ENCODE measurements around the gene TMCC2.

The TMCC2 gene

GRCh38 chr1:205224736-205225135, 3.0 kb upstream of the TMCC2 start:
- ChIA-PET CTCF (interaction anchor here (25.0 kb wide), 1 partner anchor 27 kb away, joined by 743 read pairs; no protein-coding TSS in a partner anchor), POLR2A (no interaction called here)
- no peak for DNase-seq (ENCODE audit: extremely low spot score)
- TF ChIP-seq CTCF (IDR thresholded peaks at IDR 0.05; ENCODE audit: control extremely low read depth, extremely low read depth, low read depth, missing control alignments): no peak

- ChIA-PET CTCF (interaction anchor here (25.0 kb wide), 1 partner anchor 26 kb away, joined by 743 read pairs; no protein-coding TSS in a partner anchor), POLR2A (no interaction called here)
- DNase-seq (ENCODE audit: extremely low spot score): no peak
- no peak for TF ChIP-seq CTCF (IDR thresholded peaks at IDR 0.05; ENCODE audit: control extremely low read depth, extremely low read depth, low read depth, missing control alignments)
Measured at GRCh38 chr1:205225901-205226765, 1.6 kb upstream of the TMCC2 start.

DNA sequence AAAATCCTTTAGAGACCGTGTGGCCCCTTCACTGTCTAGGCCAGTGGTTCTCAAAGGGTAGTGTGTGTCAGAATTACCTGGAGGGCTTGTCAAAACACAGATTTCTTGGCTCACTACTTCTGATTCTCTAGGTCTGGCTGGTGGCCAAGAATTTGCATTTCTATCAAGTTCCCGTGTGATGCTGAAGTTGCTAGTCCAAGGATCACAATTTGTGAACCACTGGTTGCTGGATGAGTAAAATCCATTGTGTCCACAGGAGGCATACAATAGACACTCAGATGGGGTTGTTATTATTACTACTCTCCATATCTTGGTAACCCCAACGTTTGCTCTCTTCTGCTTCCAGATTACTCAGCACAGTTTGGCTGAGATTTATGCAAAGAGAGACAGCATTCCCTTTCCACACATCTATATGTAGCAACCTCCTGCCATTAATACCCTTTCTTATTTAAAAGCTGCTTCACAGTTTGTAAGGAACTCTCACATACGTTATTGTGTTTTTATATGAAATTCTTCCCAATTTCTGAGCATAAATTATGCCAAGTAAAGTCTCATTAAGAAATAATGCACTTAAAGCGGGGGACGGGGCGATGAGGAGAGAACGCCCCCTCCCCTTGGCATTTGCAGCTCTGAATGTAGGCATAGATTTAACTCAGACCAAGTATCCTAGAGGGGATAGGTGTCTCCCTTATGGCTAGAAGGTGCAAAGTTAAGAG, 720 bp upstream of the TMCC2 start:
- ChIA-PET CTCF (interaction anchor here (0.9 to 25.0 kb wide), 7 partner anchors 8 to 258 kb away, joined by 3 to 743 read pairs (median 11); no protein-coding TSS in a partner anchor), POLR2A (no interaction called here)
- no peak for DNase-seq (ENCODE audit: extremely low spot score)
- no peak for TF ChIP-seq CTCF (IDR thresholded peaks at IDR 0.05; ENCODE audit: control extremely low read depth, extremely low read depth, low read depth, missing control alignments)

DNA sequence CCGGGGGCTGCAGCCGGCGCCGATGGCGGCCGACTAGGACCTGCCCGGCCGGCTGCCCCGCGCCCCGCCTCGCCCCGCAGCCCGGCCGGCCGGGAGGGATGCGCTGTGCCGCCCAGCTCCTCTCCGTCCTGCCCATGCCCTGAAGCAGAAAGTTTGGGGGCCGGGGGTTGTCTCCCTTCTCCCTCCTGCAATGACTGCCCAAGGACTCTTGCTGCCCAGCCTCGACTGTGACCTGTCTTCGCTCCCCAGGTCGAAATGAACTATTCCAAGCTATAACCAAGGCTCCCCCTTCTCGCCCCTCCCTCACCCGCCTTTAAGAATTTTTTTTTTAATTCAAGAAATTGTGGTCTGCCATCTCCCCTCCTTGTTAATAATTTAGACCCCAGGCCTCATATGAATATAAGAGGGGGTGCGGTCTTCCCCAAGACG, 361 bp downstream of the TMCC2 start:
- no peak for TF ChIP-seq CTCF (IDR thresholded peaks at IDR 0.05; ENCODE audit: control extremely low read depth, extremely low read depth, low read depth, missing control alignments)
- DNase-seq (ENCODE audit: extremely low spot score): no peak
- ChIA-PET POLR2A (interaction anchor here (0.5 kb wide), 1 partner anchor 58 kb away, joined by 7 read pairs; no protein-coding TSS in a partner anchor), CTCF (interaction anchor here (0.9 to 25.0 kb wide), 14 partner anchors 8 to 404 kb away, joined by 3 to 743 read pairs (median 4); no protein-coding TSS in a partner anchor)

DNA sequence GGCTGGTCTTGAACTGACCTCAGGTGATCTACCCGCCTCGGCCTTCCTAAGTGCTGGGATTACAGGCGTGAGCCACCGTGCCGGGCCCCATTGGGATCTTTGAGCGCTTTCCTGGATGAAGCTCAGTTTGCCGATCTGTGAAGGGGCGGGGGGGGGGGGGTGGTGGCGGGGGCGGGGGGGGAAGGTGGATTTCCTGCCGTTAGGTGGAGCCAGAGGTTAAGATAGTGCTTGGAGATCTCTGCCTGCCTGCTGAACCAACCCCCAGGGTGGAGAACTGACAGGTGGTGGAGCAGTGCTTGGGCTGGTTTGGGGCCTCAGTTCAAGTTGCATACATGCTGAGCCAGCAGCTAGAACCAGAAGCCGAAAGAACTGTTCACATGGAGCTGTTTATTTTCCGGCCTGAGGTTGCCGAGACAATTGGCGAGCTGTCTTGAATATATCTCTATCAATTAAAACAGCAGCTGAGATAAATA, 1.7 kb downstream of the TMCC2 start:
- peak; percentile 36 for TF ChIP-seq CTCF (IDR thresholded peaks at IDR 0.05; ENCODE audit: control extremely low read depth, extremely low read depth, low read depth, missing control alignments)
- DNase-seq (ENCODE audit: extremely low spot score): peak; percentile 87
- ChIA-PET POLR2A (interaction anchor here (0.7 kb wide), 1 partner anchor 27 kb away, joined by 4 read pairs; no protein-coding TSS in a partner anchor), CTCF (interaction anchor here (0.8 to 25.0 kb wide), 27 partner anchors 7 to 362 kb away, joined by 3 to 743 read pairs (median 4); partner anchors contain the start of gene NUAK2)

Measured in GM10248 (cell line).